Measurements from ENCODE around the gene NECTIN1.

The NECTIN1 gene

DNA sequence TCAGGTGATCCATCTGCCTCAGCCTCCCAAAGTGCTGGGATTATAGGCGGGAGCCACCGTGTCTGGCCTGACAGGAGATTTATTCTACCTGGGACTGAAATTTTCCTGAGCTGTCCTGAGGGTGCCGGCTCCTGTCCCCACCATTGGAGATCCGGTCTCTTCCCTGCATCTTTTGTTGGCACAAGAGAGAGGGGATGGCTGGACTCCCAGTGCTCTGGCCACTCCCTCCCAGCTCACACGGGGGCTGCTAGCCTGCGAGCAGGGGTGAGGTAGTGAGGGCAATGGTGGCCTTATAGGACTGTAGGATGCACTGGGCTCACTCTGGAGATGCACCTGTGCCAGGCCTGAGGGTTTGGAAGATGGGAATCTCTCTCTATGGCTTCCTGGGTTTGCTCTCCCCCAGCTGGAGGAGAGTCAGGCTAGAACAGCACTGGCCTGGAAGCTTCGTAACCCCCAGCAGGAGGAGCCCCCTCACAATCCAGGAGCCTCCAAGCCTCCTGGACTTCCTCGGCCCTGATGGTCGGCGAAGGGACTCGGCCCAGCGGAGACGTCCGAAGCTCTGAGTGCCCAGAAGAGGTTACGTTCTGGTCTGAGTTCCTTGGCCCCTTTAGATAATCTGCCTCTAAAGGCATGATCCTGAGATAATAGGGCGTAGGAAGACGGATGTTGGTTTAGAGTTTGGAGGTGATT is 106.4 kb downstream of the NECTIN1 start:
- DNase-seq (ENCODE audit: low read depth, low spot score) = no peak
- TF ChIP-seq CTCF (IDR thresholded peaks at IDR 0.05; ENCODE audit: insufficient read depth, low read length, missing control alignments) = no peak
- no peak overlapping the region for H3K4me3 ChIP-seq (ENCODE audit: low read depth, low read length)
- POLR2A ChIA-PET = no interaction called here
- CTCF ChIA-PET = interaction anchor here (1.3 to 2.4 kb wide), 4 partner anchors 10 to 485 kb away, joined by 3 to 7 read pairs (median 5); no protein-coding TSS in a partner anchor

DNA sequence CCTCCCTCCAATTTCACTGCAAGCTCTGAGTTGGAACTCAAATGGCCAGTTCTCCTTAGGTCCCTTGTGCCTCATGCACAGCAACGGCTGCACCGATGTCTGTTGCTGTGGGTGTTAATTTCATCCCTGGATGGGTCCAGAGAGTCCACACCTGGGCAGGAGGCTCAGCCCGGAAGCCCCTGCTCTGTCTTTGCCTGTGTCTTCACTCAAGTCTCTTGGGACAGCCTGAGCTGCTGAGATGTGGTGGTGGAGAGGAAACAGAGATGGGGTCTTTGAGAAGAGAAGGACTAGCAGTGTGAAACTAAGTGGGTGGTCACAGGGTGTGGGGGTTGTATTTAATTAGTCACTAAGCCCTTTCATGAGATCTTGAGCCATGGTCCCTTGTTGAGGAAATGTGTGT is 109.3 kb downstream of the NECTIN1 start:
- no peak for TF ChIP-seq CTCF (IDR thresholded peaks at IDR 0.05; ENCODE audit: insufficient read depth, low read length, missing control alignments)
- no peak overlapping the region for H3K4me3 ChIP-seq (ENCODE audit: low read depth, low read length)
- ChIA-PET CTCF (interaction anchor here (0.8 to 1.4 kb wide), 2 partner anchors 10 to 34 kb away, joined by 3 to 6 read pairs; no protein-coding TSS in a partner anchor), POLR2A (no interaction called here)
- no peak for DNase-seq (ENCODE audit: low read depth, low spot score)

DNA sequence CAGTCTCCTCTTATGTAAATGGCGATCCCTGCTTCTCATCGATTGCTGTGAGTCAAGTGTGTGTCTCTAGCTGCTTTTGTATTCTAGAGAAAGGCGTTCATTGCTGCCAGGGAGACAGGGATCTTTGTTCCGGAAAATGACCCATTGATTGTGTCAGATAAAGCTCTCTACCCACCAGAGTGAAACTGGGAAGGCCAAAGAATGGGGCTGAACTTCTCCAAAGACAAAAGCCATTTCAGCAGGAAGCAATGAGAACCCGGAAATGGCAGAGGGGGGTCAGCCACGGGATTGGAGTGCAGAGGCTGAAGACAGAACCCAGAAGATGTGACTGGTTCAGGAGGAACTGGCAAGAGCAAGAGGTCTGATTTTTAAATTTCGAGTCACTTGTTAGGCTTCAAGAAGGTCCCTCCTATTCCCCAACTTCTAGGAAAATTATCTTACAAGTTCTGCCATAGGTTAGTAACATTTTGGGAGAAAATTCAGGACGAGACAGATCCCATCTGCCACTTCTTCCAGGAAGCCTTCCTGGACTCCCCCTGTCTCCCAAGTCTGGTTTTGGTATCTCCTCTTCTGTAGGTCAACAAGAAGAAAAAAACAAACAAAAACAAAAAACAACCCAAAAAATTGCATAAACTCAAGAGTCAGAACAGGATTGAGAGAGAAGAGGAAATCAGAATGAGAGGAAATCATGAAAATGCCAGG is 110.6 kb downstream of the NECTIN1 start:
- CTCF ChIA-PET = interaction anchor here (0.7 to 2.0 kb wide), 3 partner anchors 12 to 84 kb away, joined by 3 to 7 read pairs (median 6); no protein-coding TSS in a partner anchor
- POLR2A ChIA-PET = no interaction called here
- DNase-seq (ENCODE audit: low read depth, low spot score) = no peak
- no peak overlapping the region for H3K4me3 ChIP-seq (ENCODE audit: low read depth, low read length)
- no peak for TF ChIP-seq CTCF (IDR thresholded peaks at IDR 0.05; ENCODE audit: insufficient read depth, low read length, missing control alignments)

DNA sequence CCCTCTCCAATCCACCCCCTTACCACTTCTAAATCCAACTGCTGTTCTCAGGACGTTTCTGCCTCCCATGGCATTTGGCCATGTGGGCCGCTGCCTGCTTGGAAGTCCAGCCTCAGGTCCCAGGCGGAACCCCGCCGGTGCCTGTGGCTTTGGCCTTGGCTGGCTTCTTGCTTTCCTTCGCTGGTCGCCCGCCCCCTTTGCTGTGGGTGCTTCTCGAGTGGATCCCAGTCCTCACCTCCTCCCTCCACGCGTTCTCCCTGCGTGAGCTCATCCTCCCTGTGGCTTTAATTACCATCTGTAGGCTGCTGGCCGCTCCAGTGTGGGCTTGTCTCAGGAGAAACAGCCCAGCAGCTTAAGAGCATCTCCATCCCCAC is 111.7 kb downstream of the NECTIN1 start:
- ChIA-PET CTCF (interaction anchor here (1.5 to 2.0 kb wide), 3 partner anchors 11 to 491 kb away, joined by 4 to 7 read pairs (median 4); no protein-coding TSS in a partner anchor), POLR2A (no interaction called here)
- no peak overlapping the region for H3K4me3 ChIP-seq (ENCODE audit: low read depth, low read length)
- no peak for DNase-seq (ENCODE audit: low read depth, low spot score)
- TF ChIP-seq CTCF (IDR thresholded peaks at IDR 0.05; ENCODE audit: insufficient read depth, low read length, missing control alignments) = no peak

- POLR2A ChIA-PET = interaction anchor here (0.7 kb wide), 1 partner anchor 106 kb away, joined by 3 read pairs; no protein-coding TSS in a partner anchor
- TF ChIP-seq CTCF (IDR thresholded peaks at IDR 0.05; ENCODE audit: insufficient read depth, low read length, missing control alignments) = no peak
- H3K4me3 ChIP-seq (ENCODE audit: low read depth, low read length) = no peak overlapping the region
- CTCF ChIA-PET = interaction anchor here (1.2 to 2.0 kb wide), 4 partner anchors 9 to 491 kb away, joined by 4 to 7 read pairs (median 4); no protein-coding TSS in a partner anchor
- DNase-seq (ENCODE audit: low read depth, low spot score) = no peak
Observed at GRCh38 chr11:119616586-119617339, 112.2 kb downstream of the NECTIN1 start.
